Lung (tissue), 12 donors: ENCODE data around the gene PRKN. TPM values are rescaled to one million over a fixed set of nuclear protein-coding genes. Genes with fewer than 3 reads are reported as not detected.

ENCODE experiments used
- ATAC-seq: fragments of 200-7000 bp; cut with Tn5 transposase; one replicate; pipeline ENCODE4 v1.9.1; 2020; ENCODE audit warnings: moderate number of reproducible peaks; ENCODE audit not compliant: insufficient read depth, low FRiP score
- DNase-seq, 3 donors: peaks; one replicate each; pipeline ENCODE4 v3.0.0-alpha.2; 2013 to 2017
- H3K27ac ChIP-seq, 2 donors: one replicate each; pipeline ENCODE4 v1.5.1; 2013; ENCODE audit warnings: mild to moderate bottlenecking in 2 of 2, moderate library complexity in 2 of 2, control low read depth in 1 of 2, inconsistent platforms in 1 of 2, low read depth in 1 of 2, low read length in 1 of 2
- H3K27me3 ChIP-seq, 3 donors: one replicate each; pipeline ENCODE4 v1.5.1; 2013; ENCODE audit warnings: low read length in 2 of 3; ENCODE audit not compliant: control insufficient read depth in 3 of 3, insufficient read depth in 3 of 3
- H3K36me3 ChIP-seq, 4 donors: one replicate each; pipeline ENCODE4 v1.5.1; 2013; ENCODE audit warnings: low read length in 4 of 4, mild to moderate bottlenecking in 1 of 4, moderate library complexity in 1 of 4; ENCODE audit not compliant: control insufficient read depth in 4 of 4, insufficient read depth in 4 of 4
- H3K4me1 ChIP-seq, 5 donors: one replicate each; pipeline ENCODE4 v1.5.1; 2013; ENCODE audit warnings: low read length in 5 of 5, mild to moderate bottlenecking in 2 of 5, moderate library complexity in 1 of 5; ENCODE audit not compliant: control insufficient read depth in 5 of 5, insufficient read depth in 5 of 5
- H3K4me3 ChIP-seq: one replicate; pipeline ENCODE4 v1.5.1; 2013; ENCODE audit warnings: mild to moderate bottlenecking, control low read depth, moderate library complexity
- H3K9ac ChIP-seq, 2 donors: one replicate each; pipeline ENCODE4 v1.5.1; 2013; ENCODE audit warnings: low read length in 2 of 2, control low read depth in 1 of 2; ENCODE audit not compliant: insufficient read depth in 1 of 2
- H3K9me3 ChIP-seq, 4 donors: one replicate each; pipeline ENCODE4 v1.5.1; 2013; ENCODE audit warnings: low read length in 3 of 4, mild to moderate bottlenecking in 1 of 4, moderate library complexity in 1 of 4; ENCODE audit not compliant: control insufficient read depth in 4 of 4, insufficient read depth in 3 of 4
- WGBS, 2 donors: extraction: QIAGEN DNeasy Blood & Tissue Kit; methylation state at CpG; one replicate each; pipeline ENCODE4 v1.1.7; 2013; 5-methylcytosine and 5-hydroxymethylcytosine counted together
- polyA plus RNA-seq, 2 donors: library from polyadenylated mRNA; stranded (reverse); fragments of 200-250 nt; gene quantifications; one replicate each; pipeline ENCODE4 v1.2.1, GENCODE V29; 2013
- total RNA-seq, 2 donors: library from RNA; depleted of rRNA in 1 of 2; stranded (reverse); fragments of >200 nt in 1 of 2; gene quantifications; one replicate each; pipeline ENCODE4 v1.2.1, GENCODE V29; 2014 to 2021
- TF ChIP-seq, protein P1 (sequence below): IDR thresholded peaks from 2 replicates; pipeline ENCODE4 v1.5.1; 2012; ENCODE audit warnings: mild to moderate bottlenecking; ENCODE audit errors: control extremely low read depth, extremely low read depth
- donor health status: control.
- donor health status: control.
- donor health status: Bipolar disorder and iron deficiency.
- donor health status: healthy.
- donor health status: DM: yes; HTN: yes; CAD: no.

Gene PRKN
- total and polyA plus RNA-seq, 4 donors: 0.27 to 11.2 (median 3.1) TPM

DNA sequence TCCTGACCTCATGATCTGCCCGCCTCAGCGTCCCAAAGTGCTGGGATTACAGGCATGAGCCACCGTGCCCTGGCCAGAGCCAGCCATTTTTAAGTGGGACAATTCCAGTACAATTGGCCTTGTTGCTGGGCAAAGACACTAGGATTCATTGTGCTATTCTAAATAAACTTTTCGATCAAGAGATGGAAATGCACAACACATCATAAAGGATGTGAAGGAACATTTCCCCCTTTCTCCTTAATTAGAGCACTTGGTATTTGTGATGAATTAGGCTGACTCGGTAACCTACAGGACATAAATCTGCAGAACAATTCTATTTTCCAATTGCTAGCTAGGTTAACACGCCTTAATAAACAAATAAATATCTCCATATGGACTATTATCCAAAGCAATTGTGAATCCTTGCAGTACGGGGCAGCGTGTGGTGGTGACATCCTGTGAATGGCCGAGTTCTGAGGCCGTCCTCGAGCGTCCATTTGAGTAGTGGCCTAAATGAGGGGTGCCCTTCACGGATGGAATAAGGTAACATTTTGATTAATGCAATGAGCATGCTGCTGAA is 1047.5 kb downstream of the PRKN start:
- no peak overlapping the region for H3K4me3 ChIP-seq
- TF ChIP-seq, protein P1, sequence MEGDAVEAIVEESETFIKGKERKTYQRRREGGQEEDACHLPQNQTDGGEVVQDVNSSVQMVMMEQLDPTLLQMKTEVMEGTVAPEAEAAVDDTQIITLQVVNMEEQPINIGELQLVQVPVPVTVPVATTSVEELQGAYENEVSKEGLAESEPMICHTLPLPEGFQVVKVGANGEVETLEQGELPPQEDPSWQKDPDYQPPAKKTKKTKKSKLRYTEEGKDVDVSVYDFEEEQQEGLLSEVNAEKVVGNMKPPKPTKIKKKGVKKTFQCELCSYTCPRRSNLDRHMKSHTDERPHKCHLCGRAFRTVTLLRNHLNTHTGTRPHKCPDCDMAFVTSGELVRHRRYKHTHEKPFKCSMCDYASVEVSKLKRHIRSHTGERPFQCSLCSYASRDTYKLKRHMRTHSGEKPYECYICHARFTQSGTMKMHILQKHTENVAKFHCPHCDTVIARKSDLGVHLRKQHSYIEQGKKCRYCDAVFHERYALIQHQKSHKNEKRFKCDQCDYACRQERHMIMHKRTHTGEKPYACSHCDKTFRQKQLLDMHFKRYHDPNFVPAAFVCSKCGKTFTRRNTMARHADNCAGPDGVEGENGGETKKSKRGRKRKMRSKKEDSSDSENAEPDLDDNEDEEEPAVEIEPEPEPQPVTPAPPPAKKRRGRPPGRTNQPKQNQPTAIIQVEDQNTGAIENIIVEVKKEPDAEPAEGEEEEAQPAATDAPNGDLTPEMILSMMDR: no peak
- H3K9me3 ChIP-seq: peaks cover 0 to 4% (median 0%) of the 10 kb centered on the region in 4 donors
- 91% methylated on average over 13 of the region's 13 CpGs for WGBS, 2 donors
- H3K4me1 ChIP-seq: no peaks in the 10 kb centered on the region
- no peak overlapping the region for H3K9ac ChIP-seq
- no peaks in the 10 kb centered on the region for H3K27me3 ChIP-seq
- H3K36me3 ChIP-seq: no peaks in the 10 kb centered on the region
- no peak overlapping the region for H3K27ac ChIP-seq
- no peak for ATAC-seq
- no peak for DNase-seq

GRCh38 chr6:161677188-161677587 is 1050.4 kb downstream of the PRKN start:
- WGBS, 2 donors: 90 to 93% methylated on average over 7 of the region's 7 CpGs
- no peak overlapping the region for H3K27ac ChIP-seq
- H3K4me3 ChIP-seq: no peak overlapping the region
- H3K36me3 ChIP-seq: no peaks in the 10 kb centered on the region
- H3K27me3 ChIP-seq: no peaks in the 10 kb centered on the region
- TF ChIP-seq, protein P1: no peak
- DNase-seq (no peak), ATAC-seq (no peak)
- H3K4me1 ChIP-seq: no peaks in the 10 kb centered on the region
- H3K9me3 ChIP-seq: peaks cover 0 to 2% (median 0%) of the 10 kb centered on the region in 4 donors
- no peak overlapping the region for H3K9ac ChIP-seq

DNA sequence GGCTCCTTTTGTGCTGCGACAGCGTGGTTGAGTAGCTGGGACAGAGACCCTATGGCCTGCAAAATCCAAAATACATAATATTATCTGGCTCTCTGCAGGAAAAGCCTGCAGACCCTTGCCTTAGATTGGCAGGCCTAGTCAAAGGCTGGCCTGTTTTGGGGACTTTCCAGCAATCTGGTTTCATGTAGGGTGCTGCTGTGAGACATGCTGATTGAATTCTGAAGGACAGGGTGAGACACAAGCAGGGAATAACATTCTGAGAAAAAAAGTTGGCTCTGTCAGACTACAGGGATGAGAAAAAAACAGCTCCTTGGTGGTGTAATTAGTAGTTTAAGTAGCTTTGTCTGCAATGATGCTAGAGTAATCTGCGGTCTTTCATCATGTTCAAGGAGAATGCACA is 1051.0 kb downstream of the PRKN start:
- Histone ChIP-seq H3K4me1 (no peaks in the 10 kb centered on the region), H3K27me3 (no peaks in the 10 kb centered on the region), H3K4me3 (no peak overlapping the region), H3K9ac (no peak overlapping the region), H3K36me3 (no peaks in the 10 kb centered on the region), H3K9me3 (peaks cover 0 to 2% (median 0%) of the 10 kb centered on the region in 4 donors), H3K27ac (no peak overlapping the region)
- TF ChIP-seq, protein P1: no peak
- no peak for ATAC-seq
- no peak for DNase-seq
- WGBS, 2 donors: 90 to 94% methylated on average over 3 of the region's 3 CpGs
